Activated CD4-positive, alpha-beta memory T cell treated with anti-CD3 and anti-CD28 coated beads, Interleukin-2, amount 10 ng/mL, durations not matched to agents 7 days and 5 days (primary cell): ENCODE data around the gene MCUB. TPM values are rescaled to one million over a fixed set of nuclear protein-coding genes. Genes with fewer than 3 reads are reported as not detected.
A peak's percentile ranks its signal among the peaks of the same experiment; 100 is the strongest.

Experiments
- CTCF ChIA-PET: fragments of 350-600 bp; sonication (Branson Sonifier 250); formaldehyde crosslinking; loops from one replicate; lab custom pipeline; 2021; ENCODE audit warnings: antibody characterized with exemption, inconsistent platforms; lab: Charles Lee
- POLR2A ChIA-PET: fragments of 350-600 bp; sonication (Branson Sonifier 250); formaldehyde crosslinking; loops from one replicate; lab custom pipeline; 2021; ENCODE audit warnings: antibody characterized with exemption; lab: Charles Lee
- DNase-seq: peaks from one replicate; pipeline ENCODE4 v3.0.0-alpha.2; 2020
- H3K27ac Mint-ChIP-seq: one replicate; pipeline ENCODE4 v1.8.0; 2021; ENCODE audit warnings: mild to moderate bottlenecking, mixed read lengths
- H3K27me3 Mint-ChIP-seq: one replicate; pipeline ENCODE4 v1.8.0; 2021; ENCODE audit warnings: mixed read lengths
- H3K36me3 Mint-ChIP-seq: one replicate; pipeline ENCODE4 v1.8.0; 2021; ENCODE audit warnings: low read depth, mixed read lengths
- H3K4me1 Mint-ChIP-seq: one replicate; pipeline ENCODE4 v1.8.0; 2021; ENCODE audit warnings: mixed read lengths
- H3K4me3 Mint-ChIP-seq: one replicate; pipeline ENCODE4 v1.8.0; 2021; ENCODE audit warnings: mild to moderate bottlenecking, mixed read lengths
- H3K9me3 Mint-ChIP-seq: one replicate; pipeline ENCODE4 v1.8.0; 2021; ENCODE audit warnings: mixed read lengths
- total RNA-seq, 2 experiments: library from RNA; stranded (reverse); gene quantifications; one replicate each; pipeline ENCODE4 v1.2.3, GENCODE V29; 2021

MCUB gene
- total RNA-seq, 2 experiments from 2014 or later = 90.6 to 96.9 TPM

GRCh38 chr4:109699553-109700225, 139.6 kb downstream of the MCUB start:
- Mint-ChIP-seq H3K27me3 (no peaks in the 10 kb centered on the region), H3K9me3 (no peaks in the 10 kb centered on the region), H3K4me3 (no peak overlapping the region), H3K27ac (no peak overlapping the region), H3K4me1 (peaks cover 38% of the 10 kb centered on the region), H3K36me3 (peaks cover 50% of the 10 kb centered on the region)
- ChIA-PET POLR2A (interaction anchor here (0.7 to 4.9 kb wide), 5 partner anchors 8 to 649 kb away, joined by 3 to 39 read pairs (median 8); partner anchors contain the start of gene MCUB), CTCF (interaction anchor here (0.5 to 6.2 kb wide), 7 partner anchors 8 to 418 kb away, joined by 3 to 33 read pairs (median 4); partner anchors contain the start of genes MCUB and SEC24B)
- no peak for DNase-seq

GRCh38 chr4:109701566-109702410, 141.7 kb downstream of the MCUB start:
- H3K9me3 Mint-ChIP-seq = no peaks in the 10 kb centered on the region
- CTCF ChIA-PET = interaction anchor here (0.7 to 6.2 kb wide), 13 partner anchors 9 to 280 kb away, joined by 3 to 33 read pairs (median 4); partner anchors contain the start of genes MCUB, PLA2G12A and SEC24B
- DNase-seq = no peak

GRCh38 chr4:109702950-109703663, 143.1 kb downstream of the MCUB start, which contains the start of gene CASP6:
Gene CASP6, minus strand, starts transcription at chr4:109703445. Its CDS starts 50 bp downstream, at chr4:109703395.
- H3K9me3 Mint-ChIP-seq = no peaks in the 10 kb centered on the region
- peak; percentile 83 for DNase-seq
- H3K4me3 Mint-ChIP-seq = peak within 1 kb of the TSS; percentile 93
- ChIA-PET POLR2A (interaction anchor here (1.0 to 4.9 kb wide), 11 partner anchors 11 to 270 kb away, joined by 3 to 39 read pairs (median 5); partner anchors contain the start of genes GAR1, MCUB, PLA2G12A and SEC24B), CTCF (interaction anchor here (0.8 to 6.2 kb wide), 13 partner anchors 12 to 271 kb away, joined by 3 to 33 read pairs (median 5); partner anchors contain the start of genes MCUB, PLA2G12A and SEC24B)
- H3K27ac Mint-ChIP-seq = peak within 1 kb of the TSS; percentile 87
- peaks cover 33% of the 10 kb centered on the region for H3K36me3 Mint-ChIP-seq
- H3K4me1 Mint-ChIP-seq = peaks cover 38% of the 10 kb centered on the region
- H3K27me3 Mint-ChIP-seq = no peaks in the 10 kb centered on the region

More at GRCh38 chr4:109701566-109702410, 141.7 kb downstream of the MCUB start:
- H3K4me3 Mint-ChIP-seq = peak overlapping the region; percentile 93
- peaks cover 38% of the 10 kb centered on the region for H3K4me1 Mint-ChIP-seq
- peak overlapping the region; percentile 87 for H3K27ac Mint-ChIP-seq
- no peaks in the 10 kb centered on the region for H3K27me3 Mint-ChIP-seq
- peaks cover 41% of the 10 kb centered on the region for H3K36me3 Mint-ChIP-seq
- POLR2A ChIA-PET = interaction anchor here (0.5 to 4.9 kb wide), 13 partner anchors 10 to 355 kb away, joined by 3 to 39 read pairs (median 5); partner anchors contain the start of genes GAR1, MCUB, RRH and SEC24B

GRCh38 chr4:109703664-109704361, 143.8 kb downstream of the MCUB start:
- H3K27ac Mint-ChIP-seq = peak overlapping the region; percentile 2
- peaks cover 32% of the 10 kb centered on the region for H3K4me1 Mint-ChIP-seq
- H3K36me3 Mint-ChIP-seq = peaks cover 29% of the 10 kb centered on the region
- CTCF ChIA-PET = interaction anchor here (0.8 to 6.2 kb wide), 10 partner anchors 13 to 272 kb away, joined by 4 to 33 read pairs (median 6); partner anchors contain the start of genes PLA2G12A and SEC24B
- no peak for DNase-seq
- H3K27me3 Mint-ChIP-seq = no peaks in the 10 kb centered on the region
- H3K4me3 Mint-ChIP-seq = peak overlapping the region; percentile 93
- POLR2A ChIA-PET = interaction anchor here (1.0 to 4.9 kb wide), 10 partner anchors 10 to 270 kb away, joined by 3 to 39 read pairs (median 5); partner anchors contain the start of genes GAR1, MCUB, PLA2G12A and SEC24B
- no peaks in the 10 kb centered on the region for H3K9me3 Mint-ChIP-seq

GRCh38 chr4:109708435-109708834, 148.4 kb downstream of the MCUB start:
- POLR2A ChIA-PET = no interaction called here
- H3K27ac Mint-ChIP-seq = no peak overlapping the region
- CTCF ChIA-PET = no interaction called here
- no peak for DNase-seq
- H3K27me3 Mint-ChIP-seq = no peaks in the 10 kb centered on the region
- peaks cover 5% of the 10 kb centered on the region for H3K36me3 Mint-ChIP-seq
- H3K9me3 Mint-ChIP-seq = no peaks in the 10 kb centered on the region
- H3K4me1 Mint-ChIP-seq = peaks cover 7% of the 10 kb centered on the region
- no peak overlapping the region for H3K4me3 Mint-ChIP-seq

GRCh38 chr4:109708990-109709389, 148.9 kb downstream of the MCUB start:
- Mint-ChIP-seq H3K4me1 (peaks cover 2% of the 10 kb centered on the region), H3K36me3 (peaks cover 5% of the 10 kb centered on the region), H3K27me3 (no peaks in the 10 kb centered on the region), H3K4me3 (no peak overlapping the region), H3K9me3 (no peaks in the 10 kb centered on the region), H3K27ac (no peak overlapping the region)
- POLR2A ChIA-PET = no interaction called here
- CTCF ChIA-PET = interaction anchor here (0.6 kb wide), 1 partner anchor 424 kb away, joined by 3 read pairs; no protein-coding TSS in a partner anchor
- DNase-seq = no peak

GRCh38 chr4:109713500-109713899, 153.5 kb downstream of the MCUB start:
- H3K4me1 Mint-ChIP-seq = peaks cover 9% of the 10 kb centered on the region
- H3K9me3 Mint-ChIP-seq = no peaks in the 10 kb centered on the region
- H3K27me3 Mint-ChIP-seq = no peaks in the 10 kb centered on the region
- DNase-seq = no peak
- peaks cover 11% of the 10 kb centered on the region for H3K36me3 Mint-ChIP-seq
- H3K4me3 Mint-ChIP-seq = no peak overlapping the region
- H3K27ac Mint-ChIP-seq = no peak overlapping the region
- ChIA-PET CTCF (no interaction called here), POLR2A (interaction anchor here (1.5 kb wide), 1 partner anchor 10 kb away, joined by 5 read pairs; the partner anchor contains the start of gene CASP6)

- no peak for DNase-seq
- POLR2A ChIA-PET = no interaction called here
- Mint-ChIP-seq H3K4me3 (no peak overlapping the region), H3K4me1 (peaks cover 9% of the 10 kb centered on the region), H3K9me3 (no peaks in the 10 kb centered on the region), H3K27me3 (no peaks in the 10 kb centered on the region), H3K36me3 (peaks cover 13% of the 10 kb centered on the region), H3K27ac (no peak overlapping the region)
- CTCF ChIA-PET = no interaction called here
Measured at GRCh38 chr4:109718759-109719158, 158.7 kb downstream of the MCUB start.

- H3K36me3 Mint-ChIP-seq = peaks cover 14% of the 10 kb centered on the region
- DNase-seq = no peak
- no peak overlapping the region for H3K27ac Mint-ChIP-seq
- no peak overlapping the region for H3K4me3 Mint-ChIP-seq
- no peaks in the 10 kb centered on the region for H3K27me3 Mint-ChIP-seq
- no peaks in the 10 kb centered on the region for H3K9me3 Mint-ChIP-seq
- peaks cover 9% of the 10 kb centered on the region for H3K4me1 Mint-ChIP-seq
- POLR2A ChIA-PET = no interaction called here
- CTCF ChIA-PET = no interaction called here
Measured at GRCh38 chr4:109719604-109720003, 159.6 kb downstream of the MCUB start.

- Mint-ChIP-seq H3K36me3 (peaks cover 14% of the 10 kb centered on the region), H3K4me1 (peaks cover 6% of the 10 kb centered on the region), H3K4me3 (no peak overlapping the region), H3K9me3 (no peaks in the 10 kb centered on the region), H3K27ac (no peak overlapping the region), H3K27me3 (no peaks in the 10 kb centered on the region)
- no peak for DNase-seq
- POLR2A ChIA-PET = no interaction called here
- CTCF ChIA-PET = no interaction called here
Measured at GRCh38 chr4:109721033-109721432, 161.0 kb downstream of the MCUB start.

GRCh38 chr4:109722357-109722756, 162.3 kb downstream of the MCUB start:
- H3K27ac Mint-ChIP-seq = no peak overlapping the region
- no peak overlapping the region for H3K4me3 Mint-ChIP-seq
- ChIA-PET CTCF (no interaction called here), POLR2A (no interaction called here)
- no peaks in the 10 kb centered on the region for H3K9me3 Mint-ChIP-seq
- no peaks in the 10 kb centered on the region for H3K27me3 Mint-ChIP-seq
- no peak for DNase-seq
- H3K4me1 Mint-ChIP-seq = no peaks in the 10 kb centered on the region
- peaks cover 8% of the 10 kb centered on the region for H3K36me3 Mint-ChIP-seq
